Neural cell (in vitro differentiated cells): ENCODE results near the gene PAK4.

ENCODE experiments used
- CTCF ChIP-seq: fragments of 450-650 bp; IDR thresholded peaks from 2 replicates; pipeline ENCODE4 v1.5.1; 2014; ENCODE audit warnings: antibody characterized with exemption, mild to moderate bottlenecking, moderate library complexity; ENCODE audit not compliant: poor library complexity, severe bottlenecking
- POLR2AphosphoS5 ChIP-seq: IDR thresholded peaks from 2 replicates; pipeline ENCODE4 v1.6.1; 2012
- RAD21 ChIP-seq: fragments of 450-650 bp; conservative IDR thresholded peaks from 2 replicates; pipeline ENCODE4 v1.6.1; 2014; ENCODE audit warnings: antibody characterized with exemption, mild to moderate bottlenecking, moderate library complexity

DNA sequence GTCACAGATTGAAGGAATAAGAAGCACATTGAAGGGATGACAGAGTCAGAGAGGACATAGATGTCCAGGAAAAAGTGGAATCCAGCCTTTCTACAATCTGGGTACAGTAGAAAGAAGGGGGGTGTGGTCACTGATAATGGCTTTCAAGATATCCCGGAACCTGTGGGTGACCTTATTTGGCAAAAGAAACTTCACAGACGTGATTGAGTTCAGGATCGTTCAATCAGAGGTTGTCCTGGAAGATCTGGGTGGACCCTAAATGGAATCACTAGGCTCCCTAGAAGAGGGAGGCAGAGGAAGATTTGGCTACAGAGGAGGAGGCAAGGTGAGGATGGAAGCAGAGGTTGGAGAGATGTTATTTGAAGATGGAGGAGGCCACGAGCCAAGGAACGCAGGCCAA is 91.5 kb downstream of the PAK4 start:
- no peak for TF ChIP-seq CTCF
- no peak for TF ChIP-seq RAD21
- TF ChIP-seq POLR2AphosphoS5: no peak
